COR-L47 (cell line): ENCODE data around the gene AIM2.
"Not testable (repeated sequence)": the region's sequence is repeated elsewhere in the genome, so short reads cannot be mapped to it uniquely, and the experiment has no call there.

Experiments
- DNase-seq: peaks from one replicate; lab custom pipeline; 2025; lab: John Stamatoyannopoulos, UW

The AIM2 gene

GRCh38 chr1:159076438-159077119 lies at the start of gene AIM2:
AIM2 (minus strand) TSS chr1:159076766; CDS start chr1:159073499, 3,267 bp downstream.
- no peak for DNase-seq

- DNase-seq, result no peak
These were observed 47.0 kb upstream of the AIM2 start for GRCh38 chr1:159123587-159123986.

GRCh38 chr1:159122005-159122621 lies 45.5 kb upstream of the AIM2 start:
- no peak for DNase-seq

GRCh38 chr1:159121526-159121925 lies 45.0 kb upstream of the AIM2 start:
- no peak for DNase-seq

GRCh38 chr1:159120317-159120716 lies 43.8 kb upstream of the AIM2 start:
- no peak for DNase-seq

- DNase-seq, result no peak
These were observed 37.2 kb upstream of the AIM2 start for GRCh38 chr1:159113596-159114433.

GRCh38 chr1:159103021-159103420 lies 26.5 kb upstream of the AIM2 start:
- not testable (repeated sequence) for DNase-seq

GRCh38 chr1:159100589-159100988 lies 24.0 kb upstream of the AIM2 start:
- no peak for DNase-seq

- no peak for DNase-seq
These were observed 22.0 kb upstream of the AIM2 start for GRCh38 chr1:159098596-159098995.

GRCh38 chr1:159092036-159092760 lies 15.6 kb upstream of the AIM2 start:
- DNase-seq, result no peak

GRCh38 chr1:159091607-159092031 lies 15.1 kb upstream of the AIM2 start:
- DNase-seq, result no peak

- DNase-seq, result no peak
These were observed 14.6 kb upstream of the AIM2 start for GRCh38 chr1:159091180-159091560.

- DNase-seq, result no peak
These were observed 14.0 kb upstream of the AIM2 start for GRCh38 chr1:159090286-159091179.

- no peak for DNase-seq
These were observed 12.7 kb upstream of the AIM2 start for GRCh38 chr1:159089184-159089791.

- no peak for DNase-seq
These were observed 12.1 kb upstream of the AIM2 start for GRCh38 chr1:159088546-159089183.

GRCh38 chr1:159088050-159088449 lies 11.5 kb upstream of the AIM2 start:
- DNase-seq, result no peak

- no peak for DNase-seq
These were observed 8.3 kb upstream of the AIM2 start for GRCh38 chr1:159084867-159085266.

- DNase-seq, result no peak
These were observed 7.6 kb upstream of the AIM2 start for GRCh38 chr1:159084152-159084551.

GRCh38 chr1:159083013-159083412 lies 6.4 kb upstream of the AIM2 start:
- no peak for DNase-seq

GRCh38 chr1:159081626-159082025 lies 5.1 kb upstream of the AIM2 start:
- DNase-seq, result no peak
